Mesodermal cell (in vitro differentiated cells): ENCODE results near the gene SIX5.

ENCODE experiments used
- H3K27ac ChIP-seq: 2 replicates; pipeline ENCODE4 v1.7.0; 2013; ENCODE audit warnings: mild to moderate bottlenecking, low read depth, low read length, moderate library complexity; ENCODE audit not compliant: severe bottlenecking
- H3K36me3 ChIP-seq: 2 replicates; pipeline ENCODE4 v1.7.1; 2013; ENCODE audit warnings: mild to moderate bottlenecking, low read length, moderate library complexity; ENCODE audit not compliant: control insufficient read depth, insufficient read depth
- H3K4me1 ChIP-seq: one replicate; pipeline ENCODE4 v1.7.1; 2013; ENCODE audit warnings: mild to moderate bottlenecking, low read length; ENCODE audit not compliant: insufficient read depth, control insufficient read depth, poor library complexity, severe bottlenecking
- H3K4me3 ChIP-seq: 2 replicates; pipeline ENCODE4 v1.7.0; 2013; ENCODE audit warnings: low read length, control low read depth, mild to moderate bottlenecking; ENCODE audit not compliant: insufficient read depth, poor library complexity, severe bottlenecking; ENCODE audit errors: extremely low read depth
- H3K9me3 ChIP-seq: 2 replicates; pipeline ENCODE4 v1.7.1; 2013; ENCODE audit warnings: mild to moderate bottlenecking, low read length, moderate library complexity; ENCODE audit not compliant: control insufficient read depth
- WGBS, 2 experiments: methylation state at CpG; one replicate each; pipeline ENCODE4 v1.1.5; 2013; ENCODE audit warnings: missing lambda C conversion rate in 2 of 2; ENCODE audit not compliant: insufficient coverage in 2 of 2; 5-methylcytosine and 5-hydroxymethylcytosine counted together

SIX5 gene

DNA sequence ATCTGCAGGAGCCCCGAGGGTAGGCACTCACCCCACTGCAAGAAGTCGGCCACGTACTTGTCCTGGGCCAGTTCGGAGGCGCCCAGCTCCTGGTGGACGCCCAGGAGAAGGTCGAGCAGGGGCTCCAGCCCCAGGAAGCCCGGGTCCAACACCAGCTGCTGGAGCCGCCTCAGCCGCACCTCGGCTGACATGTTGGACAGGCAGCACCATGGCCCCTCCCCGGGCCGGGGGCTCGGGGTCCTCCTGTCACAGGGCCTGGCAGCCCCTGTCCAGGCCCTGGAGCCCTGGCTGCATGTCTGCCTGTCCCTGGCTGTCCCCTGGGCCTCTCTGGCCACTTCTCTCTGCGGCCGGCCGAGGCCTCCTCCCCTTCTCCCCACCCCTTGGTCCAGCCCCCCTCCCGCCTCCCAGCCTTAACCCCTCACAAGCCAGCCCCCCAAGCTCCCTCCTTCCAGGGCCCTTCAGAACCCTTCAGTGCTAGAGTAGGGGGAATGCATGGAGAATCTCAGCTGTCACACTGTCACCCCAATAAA, 13.2 kb upstream of the SIX5 start, which contains the start of gene DMPK:
TSS of gene DMPK (minus strand) at position 329 of the 530 bp plus-strand sequence. CDS start at position 191, 138 bp downstream.
- H3K9me3 ChIP-seq: no peaks in the 10 kb centered on the region
- peaks cover 50% of the 10 kb centered on the region for H3K36me3 ChIP-seq
- peaks cover 49% of the 10 kb centered on the region for H3K4me1 ChIP-seq
- 53 to 54% methylated on average over 14 of the region's 18 CpGs for WGBS, 2 experiments
- H3K27ac ChIP-seq: peak within 1 kb of the TSS; percentile 87
- peak within 1 kb of the TSS; percentile 19 for H3K4me3 ChIP-seq

GRCh38 chr19:45781214-45782161, 12.4 kb upstream of the SIX5 start:
- Histone ChIP-seq H3K36me3 (peaks cover 50% of the 10 kb centered on the region), H3K4me1 (peaks cover 49% of the 10 kb centered on the region), H3K4me3 (peak overlapping the region; percentile 19), H3K27ac (no peak overlapping the region), H3K9me3 (no peaks in the 10 kb centered on the region)
- 82% methylated on average over 16 of the region's 17 CpGs for WGBS, 2 experiments

DNA sequence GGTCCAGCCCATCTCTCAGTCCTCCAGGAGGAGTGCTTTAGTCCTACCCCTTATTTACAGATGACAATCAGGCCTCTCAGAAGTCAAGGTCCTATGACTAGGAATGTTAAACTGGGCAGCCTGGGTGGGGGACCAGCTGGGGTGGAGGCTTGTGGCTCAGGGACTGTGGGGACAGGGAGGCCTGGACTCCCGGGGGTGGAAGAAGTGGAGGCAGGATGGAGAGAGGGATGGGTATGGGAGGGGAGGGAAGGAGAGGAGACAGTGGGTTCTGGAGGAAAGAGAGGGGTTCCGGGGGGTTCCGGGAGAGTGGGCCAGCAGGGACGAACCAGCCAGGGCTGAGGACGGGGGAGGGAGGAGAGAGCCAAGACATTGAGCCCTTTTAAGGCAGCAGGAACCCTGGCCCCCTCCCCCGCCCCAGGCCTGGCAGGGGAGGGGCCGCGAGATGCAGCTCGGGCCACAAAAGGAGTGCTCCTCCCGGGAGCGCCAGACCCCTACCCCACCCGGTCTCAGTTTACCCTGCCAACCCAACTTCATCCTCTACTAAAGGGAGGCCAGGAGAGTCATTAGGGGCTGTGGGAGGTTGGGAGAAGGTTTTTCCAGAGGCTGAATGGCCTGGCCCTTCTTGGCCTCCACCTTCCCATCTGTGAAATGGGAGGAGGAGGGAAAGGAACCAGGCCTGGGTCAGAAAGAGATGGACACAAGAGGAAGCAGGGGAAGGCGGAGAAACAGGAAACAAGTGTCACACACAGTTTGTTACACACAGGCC, 11.6 kb upstream of the SIX5 start:
- no peaks in the 10 kb centered on the region for H3K9me3 ChIP-seq
- H3K36me3 ChIP-seq: peaks cover 44% of the 10 kb centered on the region
- H3K4me3 ChIP-seq: no peak overlapping the region
- WGBS, 2 experiments: 55 to 56% methylated on average over 6 to 10 of the region's 13 CpGs
- H3K27ac ChIP-seq: peak overlapping the region; percentile 16
- H3K4me1 ChIP-seq: peaks cover 49% of the 10 kb centered on the region

GRCh38 chr19:45780146-45780447, 11.0 kb upstream of the SIX5 start:
- Histone ChIP-seq H3K4me1 (peaks cover 49% of the 10 kb centered on the region), H3K36me3 (peaks cover 45% of the 10 kb centered on the region), H3K4me3 (no peak overlapping the region), H3K27ac (peak overlapping the region; percentile 16), H3K9me3 (no peaks in the 10 kb centered on the region)
- whole genome bisulfite sequencing, 2 experiments: 75 to 82% methylated on average over 3 of the region's 4 CpGs

- peak overlapping the region; percentile 31 for H3K4me3 ChIP-seq
- no peaks in the 10 kb centered on the region for H3K9me3 ChIP-seq
- 9 to 14% methylated on average over 30 to 35 of the region's 48 CpGs for WGBS, 2 experiments
- H3K36me3 ChIP-seq: peaks cover 41% of the 10 kb centered on the region
- no peak overlapping the region for H3K27ac ChIP-seq
- H3K4me1 ChIP-seq: peaks cover 49% of the 10 kb centered on the region
These were observed 10.4 kb upstream of the SIX5 start for GRCh38 chr19:45779231-45780145.

DNA sequence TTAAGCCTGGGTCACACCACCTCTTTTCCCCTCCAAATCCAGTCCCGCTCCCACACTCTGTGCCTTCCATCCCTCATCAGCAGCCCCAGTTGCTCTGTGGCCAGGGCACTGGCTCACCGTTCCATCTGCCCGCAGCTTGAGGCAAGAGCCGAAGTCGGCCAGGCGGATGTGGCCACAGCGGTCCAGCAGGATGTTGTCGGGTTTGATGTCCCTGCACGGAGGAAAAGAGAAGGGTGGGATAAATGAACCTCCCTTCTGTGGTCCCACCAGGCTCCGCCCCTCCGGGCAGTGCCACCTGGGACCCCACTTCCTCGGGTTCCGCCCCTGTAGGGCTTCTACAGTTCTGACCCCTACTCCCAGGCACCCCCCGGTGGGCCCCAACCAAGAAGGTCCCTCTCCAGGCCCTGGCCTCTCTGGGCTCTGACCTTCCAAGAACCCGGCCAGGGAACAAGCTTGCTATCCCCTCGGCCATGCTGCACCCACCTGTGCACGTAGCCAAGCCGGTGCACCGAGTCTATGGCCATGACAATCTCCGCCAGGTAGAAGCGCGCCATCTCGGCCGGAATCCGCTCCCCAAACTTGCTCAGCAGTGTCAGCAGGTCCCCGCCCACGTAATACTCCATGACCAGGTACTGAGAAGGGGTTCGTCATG, 9.1 kb upstream of the SIX5 start:
- Histone ChIP-seq H3K27ac (no peak overlapping the region), H3K36me3 (peaks cover 43% of the 10 kb centered on the region), H3K9me3 (no peaks in the 10 kb centered on the region), H3K4me1 (peaks cover 37% of the 10 kb centered on the region), H3K4me3 (no peak overlapping the region)
- 97 to 98% methylated on average over 19 to 26 of the region's 28 CpGs for WGBS, 2 experiments

DNA sequence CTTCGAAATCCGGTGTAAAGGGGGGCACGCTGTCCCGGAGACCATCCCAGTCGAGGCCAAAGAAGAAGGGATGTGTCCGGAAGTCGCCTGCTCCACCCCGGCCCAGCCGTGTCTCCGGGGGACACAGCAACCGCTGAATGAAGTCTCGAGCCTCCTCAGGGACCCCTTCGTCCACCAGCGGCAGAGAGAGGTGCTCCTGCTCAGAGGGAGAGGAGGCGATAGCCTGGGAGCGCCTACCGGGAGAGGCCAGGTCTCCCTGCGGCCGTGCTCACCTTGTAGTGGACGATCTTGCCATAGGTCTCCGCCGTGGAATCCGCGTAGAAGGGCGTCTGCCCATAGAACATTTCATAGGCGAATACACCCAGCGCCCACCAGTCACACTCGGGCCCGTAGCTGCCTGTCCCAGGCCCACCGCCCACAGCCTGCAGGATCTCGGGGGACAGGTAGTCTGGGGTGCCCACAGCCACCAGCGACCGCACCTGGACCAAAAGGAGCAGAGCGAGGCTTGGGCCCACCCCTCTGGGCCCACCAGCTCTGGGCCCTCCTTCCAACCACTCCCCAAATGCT, 8.4 kb upstream of the SIX5 start:
- Histone ChIP-seq H3K4me1 (peaks cover 32% of the 10 kb centered on the region), H3K9me3 (no peaks in the 10 kb centered on the region), H3K36me3 (peaks cover 50% of the 10 kb centered on the region), H3K27ac (no peak overlapping the region), H3K4me3 (no peak overlapping the region)
- WGBS, 2 experiments: 96 to 97% methylated on average over 25 to 34 of the region's 34 CpGs

- Histone ChIP-seq H3K4me1 (peaks cover 16% of the 10 kb centered on the region), H3K4me3 (no peak overlapping the region), H3K9me3 (no peaks in the 10 kb centered on the region), H3K36me3 (peaks cover 58% of the 10 kb centered on the region), H3K27ac (no peak overlapping the region)
- WGBS, 2 experiments: 93 to 94% methylated on average over 9 of the region's 9 CpGs
These were observed 5.7 kb upstream of the SIX5 start for GRCh38 chr19:45774765-45775164.

DNA sequence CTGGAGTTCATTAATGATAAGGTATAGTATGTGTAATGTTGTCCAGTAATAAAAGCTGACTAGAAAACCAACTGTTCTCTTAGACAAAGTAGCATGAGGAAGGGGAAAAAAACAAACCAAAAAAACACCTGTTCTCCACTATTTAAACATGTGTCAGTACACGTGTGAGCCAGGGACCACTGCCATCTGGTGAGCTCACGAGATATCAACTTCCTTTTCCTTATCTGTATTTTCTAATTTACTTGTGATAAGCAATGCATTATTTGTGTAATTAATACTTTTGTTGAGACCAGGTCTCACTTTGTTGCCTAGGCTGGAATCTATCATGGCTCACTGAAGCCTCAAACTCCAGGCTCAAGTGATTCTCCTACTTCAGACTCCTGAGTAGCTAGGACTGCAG, 4.3 kb upstream of the SIX5 start:
- Histone ChIP-seq H3K27ac (no peak overlapping the region), H3K4me1 (peaks cover 10% of the 10 kb centered on the region), H3K4me3 (no peak overlapping the region), H3K9me3 (no peaks in the 10 kb centered on the region), H3K36me3 (peaks cover 52% of the 10 kb centered on the region)
- no CpG with 5 or more reads among the region's 2 CpGs for WGBS, 2 experiments
